Activated CD4-positive, alpha-beta T cell treated with anti-CD3 and anti-CD28 coated beads for 36 hours (primary cell): ENCODE data around the gene NTRK3. TPM values are rescaled to one million over a fixed set of nuclear protein-coding genes. Genes with fewer than 3 reads are reported as not detected.

Experiments used
- ATAC-seq: fragments of 200-7000 bp; cut with Tn5 transposase; one replicate; pipeline ENCODE4 v1.10.0; 2021; ENCODE audit warnings: mild to moderate bottlenecking, moderate library complexity
- CTCF ChIA-PET: fragments of 350-600 bp; sonication (Branson Sonifier 250); formaldehyde crosslinking; loops from one replicate; lab custom pipeline; 2021; ENCODE audit warnings: antibody characterized with exemption; lab: Charles Lee
- POLR2A ChIA-PET: fragments of 350-600 bp; sonication (Branson Sonifier 250); formaldehyde crosslinking; loops from one replicate; lab custom pipeline; 2021; ENCODE audit warnings: antibody characterized with exemption, inconsistent platforms; lab: Charles Lee
- DNase-seq: peaks from one replicate; pipeline ENCODE4 v3.0.0-alpha.2; 2020
- H3K27ac Mint-ChIP-seq: one replicate; pipeline ENCODE4 v1.8.0; 2021; ENCODE audit warnings: mixed read lengths
- H3K27me3 Mint-ChIP-seq: one replicate; pipeline ENCODE4 v1.8.0; 2021; ENCODE audit warnings: mixed read lengths
- H3K36me3 Mint-ChIP-seq: one replicate; pipeline ENCODE4 v1.8.0; 2021; ENCODE audit warnings: low read depth, mixed read lengths
- H3K4me1 Mint-ChIP-seq: one replicate; pipeline ENCODE4 v1.8.0; 2021; ENCODE audit warnings: mixed read lengths
- H3K4me3 Mint-ChIP-seq: one replicate; pipeline ENCODE4 v1.8.0; 2021; ENCODE audit warnings: mild to moderate bottlenecking, moderate library complexity, mixed read lengths
- H3K9me3 Mint-ChIP-seq: one replicate; pipeline ENCODE4 v1.8.0; 2021; ENCODE audit warnings: low read depth, mixed read lengths
- intact Hi-C, 2 experiments: fragments of 100-400 bp; cut with DNase I in 1 of 2; cut with micrococcal nuclease in 1 of 2; formaldehyde crosslinking; loops; one replicate each; pipeline versions ENCODE4 v1.14.2 to v1.15.1; 2022 to 2024; cut with DNase I, micrococcal nuclease
- total RNA-seq, 2 experiments: library from RNA; stranded (reverse); gene quantifications; one replicate each; pipeline ENCODE4 v1.2.3, GENCODE V29; 2021

NTRK3 gene
- total RNA-seq, 2 experiments from 2014 or later, result 0.78 to 0.88 TPM

GRCh38 chr15:88276821-88277410 lies 20.4 kb upstream of the NTRK3 start:
- no peak overlapping the region for H3K4me3 Mint-ChIP-seq
- intact Hi-C loops, result no loop called here
- DNase-seq (no peak), ATAC-seq (no peak)
- H3K9me3 Mint-ChIP-seq, result no peaks in the 10 kb centered on the region
- ChIA-PET POLR2A (no interaction called here), CTCF (interaction anchor here (0.6 to 5.7 kb wide), 4 partner anchors 8 to 149 kb away, joined by 3 to 56 read pairs (median 4); no protein-coding TSS in a partner anchor)
- H3K4me1 Mint-ChIP-seq, result no peaks in the 10 kb centered on the region
- peaks cover 16% of the 10 kb centered on the region for H3K27me3 Mint-ChIP-seq
- H3K36me3 Mint-ChIP-seq, result no peaks in the 10 kb centered on the region
- H3K27ac Mint-ChIP-seq, result no peak overlapping the region

- Mint-ChIP-seq H3K4me3 (no peak overlapping the region), H3K27me3 (peaks cover 16% of the 10 kb centered on the region), H3K36me3 (no peaks in the 10 kb centered on the region), H3K4me1 (no peaks in the 10 kb centered on the region), H3K9me3 (no peaks in the 10 kb centered on the region), H3K27ac (no peak overlapping the region)
- DNase-seq, result no peak
- ChIA-PET POLR2A (no interaction called here), CTCF (interaction anchor here (0.8 to 5.7 kb wide), 5 partner anchors 9 to 175 kb away, joined by 5 to 56 read pairs (median 6); no protein-coding TSS in a partner anchor)
- no peak for ATAC-seq
- intact Hi-C loops, result no loop called here
These were observed 19.3 kb upstream of the NTRK3 start for GRCh38 chr15:88275804-88276203.

GRCh38 chr15:88274553-88275460 lies 18.3 kb upstream of the NTRK3 start:
- peak; percentile 82 for ATAC-seq
- ChIA-PET POLR2A (no interaction called here), CTCF (interaction anchor here (0.7 to 5.7 kb wide), 14 partner anchors 7 to 205 kb away, joined by 3 to 56 read pairs (median 4); no protein-coding TSS in a partner anchor)
- no peak overlapping the region for H3K4me3 Mint-ChIP-seq
- intact Hi-C loops, result loop anchor here (1.0 kb wide), 2 partner anchors 31 to 175 kb away; no protein-coding TSS in a partner anchor
- H3K27me3 Mint-ChIP-seq, result peaks cover 16% of the 10 kb centered on the region
- peak; percentile 81 for DNase-seq
- H3K36me3 Mint-ChIP-seq, result no peaks in the 10 kb centered on the region
- H3K27ac Mint-ChIP-seq, result no peak overlapping the region
- no peaks in the 10 kb centered on the region for H3K4me1 Mint-ChIP-seq
- H3K9me3 Mint-ChIP-seq, result no peaks in the 10 kb centered on the region

- ATAC-seq (no peak), DNase-seq (no peak)
- peaks cover 20% of the 10 kb centered on the region for H3K27me3 Mint-ChIP-seq
- no peaks in the 10 kb centered on the region for H3K9me3 Mint-ChIP-seq
- no peak overlapping the region for H3K4me3 Mint-ChIP-seq
- POLR2A ChIA-PET, result no interaction called here
- H3K27ac Mint-ChIP-seq, result no peak overlapping the region
- intact Hi-C loops, result no loop called here
- no peaks in the 10 kb centered on the region for H3K4me1 Mint-ChIP-seq
- H3K36me3 Mint-ChIP-seq, result no peaks in the 10 kb centered on the region
- CTCF ChIA-PET, result interaction anchor here (0.6 to 5.7 kb wide), 6 partner anchors 11 to 1695 kb away, joined by 3 to 56 read pairs (median 4); no protein-coding TSS in a partner anchor
These were observed 15.9 kb upstream of the NTRK3 start for GRCh38 chr15:88272421-88272820.

- CTCF ChIA-PET, result interaction anchor here (1.1 to 2.0 kb wide), 3 partner anchors 8 to 22 kb away, joined by 3 to 5 read pairs (median 4); no protein-coding TSS in a partner anchor
- Mint-ChIP-seq H3K9me3 (no peaks in the 10 kb centered on the region), H3K4me3 (no peak overlapping the region), H3K4me1 (no peaks in the 10 kb centered on the region), H3K27ac (no peak overlapping the region), H3K36me3 (no peaks in the 10 kb centered on the region), H3K27me3 (peaks cover 19% of the 10 kb centered on the region)
- DNase-seq, result no peak
- no peak for ATAC-seq
- POLR2A ChIA-PET, result no interaction called here
- intact Hi-C loops, result no loop called here
These were observed 13.0 kb upstream of the NTRK3 start for GRCh38 chr15:88269356-88270062.

GRCh38 chr15:88267720-88268119 lies 11.2 kb upstream of the NTRK3 start:
- ATAC-seq (no peak), DNase-seq (no peak)
- intact Hi-C loops, result no loop called here
- ChIA-PET POLR2A (no interaction called here), CTCF (interaction anchor here (0.9 to 1.6 kb wide), 2 partner anchors 10 to 20 kb away, joined by 3 to 5 read pairs; no protein-coding TSS in a partner anchor)
- H3K27ac Mint-ChIP-seq, result no peak overlapping the region
- H3K4me3 Mint-ChIP-seq, result no peak overlapping the region
- no peaks in the 10 kb centered on the region for H3K9me3 Mint-ChIP-seq
- peaks cover 30% of the 10 kb centered on the region for H3K27me3 Mint-ChIP-seq
- no peaks in the 10 kb centered on the region for H3K4me1 Mint-ChIP-seq
- no peaks in the 10 kb centered on the region for H3K36me3 Mint-ChIP-seq

- no peak overlapping the region for H3K27ac Mint-ChIP-seq
- no peaks in the 10 kb centered on the region for H3K4me1 Mint-ChIP-seq
- DNase-seq (no peak), ATAC-seq (no peak)
- H3K36me3 Mint-ChIP-seq, result no peaks in the 10 kb centered on the region
- ChIA-PET CTCF (no interaction called here), POLR2A (no interaction called here)
- intact Hi-C loops, result no loop called here
- peaks cover 36% of the 10 kb centered on the region for H3K27me3 Mint-ChIP-seq
- H3K9me3 Mint-ChIP-seq, result no peaks in the 10 kb centered on the region
- no peak overlapping the region for H3K4me3 Mint-ChIP-seq
These were observed 9.6 kb upstream of the NTRK3 start for GRCh38 chr15:88266170-88266569.

GRCh38 chr15:88264622-88265021 lies 8.1 kb upstream of the NTRK3 start:
- DNase-seq, result no peak
- ATAC-seq, result no peak
- Mint-ChIP-seq H3K4me1 (no peaks in the 10 kb centered on the region), H3K9me3 (no peaks in the 10 kb centered on the region), H3K4me3 (no peak overlapping the region), H3K36me3 (no peaks in the 10 kb centered on the region), H3K27me3 (peaks cover 31% of the 10 kb centered on the region), H3K27ac (no peak overlapping the region)
- intact Hi-C loops, result no loop called here
- ChIA-PET POLR2A (no interaction called here), CTCF (interaction anchor here (2.3 kb wide), 1 partner anchor 10 kb away, joined by 8 read pairs; no protein-coding TSS in a partner anchor)

GRCh38 chr15:88262064-88262463 lies 5.5 kb upstream of the NTRK3 start:
- intact Hi-C loops, result no loop called here
- no peak for ATAC-seq
- POLR2A ChIA-PET, result no interaction called here
- Mint-ChIP-seq H3K27me3 (peaks cover 42% of the 10 kb centered on the region), H3K36me3 (no peaks in the 10 kb centered on the region), H3K27ac (no peak overlapping the region), H3K9me3 (no peaks in the 10 kb centered on the region), H3K4me3 (no peak overlapping the region), H3K4me1 (peaks cover 9% of the 10 kb centered on the region)
- DNase-seq, result no peak
- CTCF ChIA-PET, result interaction anchor here (0.8 to 3.3 kb wide), 2 partner anchors 17 to 193 kb away, joined by 3 to 15 read pairs; no protein-coding TSS in a partner anchor

GRCh38 chr15:88258093-88258641 lies 1.6 kb upstream of the NTRK3 start:
- Mint-ChIP-seq H3K36me3 (no peaks in the 10 kb centered on the region), H3K27me3 (peaks cover 50% of the 10 kb centered on the region), H3K4me3 (peak overlapping the region; percentile 64), H3K4me1 (peaks cover 23% of the 10 kb centered on the region), H3K9me3 (no peaks in the 10 kb centered on the region), H3K27ac (no peak overlapping the region)
- intact Hi-C loops, result loop anchor here (5.0 kb wide), 2 partner anchors 74 to 194 kb away; no protein-coding TSS in a partner anchor
- ChIA-PET POLR2A (no interaction called here), CTCF (interaction anchor here (0.5 kb wide), 1 partner anchor 536 kb away, joined by 3 read pairs; no protein-coding TSS in a partner anchor)
- DNase-seq (peak; percentile 59), ATAC-seq (no peak)
